Mesothelial cell of epicardium (in vitro differentiated cells): ENCODE measurements around the gene CASS4. TPM values are rescaled to one million over a fixed set of nuclear protein-coding genes. Genes with fewer than 3 reads are reported as not detected.
"Not testable (repeated sequence)": the region's sequence is repeated elsewhere in the genome, so short reads cannot be mapped to it uniquely, and the experiment has no call there.

Experiments used
- DNase-seq, 2 experiments: peaks; one replicate each; pipeline ENCODE4 v3.0.0; 2021; ENCODE audit warnings: low spot score in 2 of 2; ENCODE audit not compliant: unreplicated experiment in 2 of 2
- H3K27ac Mint-ChIP-seq: 2 replicates; pipeline ENCODE4 v1.8.0; 2021; ENCODE audit warnings: mixed read lengths
- H3K27me3 Mint-ChIP-seq: 2 replicates; pipeline ENCODE4 v1.8.0; 2021; ENCODE audit warnings: low read depth, mixed read lengths
- H3K36me3 Mint-ChIP-seq: 2 replicates; pipeline ENCODE4 v1.8.0; 2021; ENCODE audit warnings: mixed read lengths
- H3K4me1 Mint-ChIP-seq: 2 replicates; pipeline ENCODE4 v1.8.0; 2021; ENCODE audit warnings: mixed read lengths
- H3K4me3 Mint-ChIP-seq: 2 replicates; pipeline ENCODE4 v1.8.0; 2021; ENCODE audit warnings: mild to moderate bottlenecking, moderate library complexity, mixed read lengths
- H3K9me3 Mint-ChIP-seq: 2 replicates; pipeline ENCODE4 v1.8.0; 2021; ENCODE audit warnings: mixed read lengths
- total RNA-seq: library from RNA; stranded (reverse); gene quantifications from 3 replicates; pipeline ENCODE4 v1.2.1, GENCODE V29; 2021
- TF ChIP-seq, protein P1 (sequence below): fragments of 200-600 bp; sonication (generic); IDR thresholded peaks from one replicate; pipeline ENCODE4 v1.5.0; 2021; ENCODE audit warnings: antibody characterized with exemption; ENCODE audit not compliant: unreplicated experiment

The CASS4 gene
- total RNA-seq, 1 donor from 2014 or later, result 0.67 TPM

- no peak overlapping the region for H3K27ac Mint-ChIP-seq
- H3K27me3 Mint-ChIP-seq, result no peaks in the 10 kb centered on the region
- H3K9me3 Mint-ChIP-seq, result no peaks in the 10 kb centered on the region
- H3K36me3 Mint-ChIP-seq, result peaks cover 16% of the 10 kb centered on the region
- no peak for DNase-seq
- TF ChIP-seq, protein P1, sequence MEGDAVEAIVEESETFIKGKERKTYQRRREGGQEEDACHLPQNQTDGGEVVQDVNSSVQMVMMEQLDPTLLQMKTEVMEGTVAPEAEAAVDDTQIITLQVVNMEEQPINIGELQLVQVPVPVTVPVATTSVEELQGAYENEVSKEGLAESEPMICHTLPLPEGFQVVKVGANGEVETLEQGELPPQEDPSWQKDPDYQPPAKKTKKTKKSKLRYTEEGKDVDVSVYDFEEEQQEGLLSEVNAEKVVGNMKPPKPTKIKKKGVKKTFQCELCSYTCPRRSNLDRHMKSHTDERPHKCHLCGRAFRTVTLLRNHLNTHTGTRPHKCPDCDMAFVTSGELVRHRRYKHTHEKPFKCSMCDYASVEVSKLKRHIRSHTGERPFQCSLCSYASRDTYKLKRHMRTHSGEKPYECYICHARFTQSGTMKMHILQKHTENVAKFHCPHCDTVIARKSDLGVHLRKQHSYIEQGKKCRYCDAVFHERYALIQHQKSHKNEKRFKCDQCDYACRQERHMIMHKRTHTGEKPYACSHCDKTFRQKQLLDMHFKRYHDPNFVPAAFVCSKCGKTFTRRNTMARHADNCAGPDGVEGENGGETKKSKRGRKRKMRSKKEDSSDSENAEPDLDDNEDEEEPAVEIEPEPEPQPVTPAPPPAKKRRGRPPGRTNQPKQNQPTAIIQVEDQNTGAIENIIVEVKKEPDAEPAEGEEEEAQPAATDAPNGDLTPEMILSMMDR, result no peak
- peaks cover 19% of the 10 kb centered on the region for H3K4me1 Mint-ChIP-seq
- no peak overlapping the region for H3K4me3 Mint-ChIP-seq
These were observed 23.2 kb upstream of the CASS4 start for GRCh38 chr20:56388882-56389281.

GRCh38 chr20:56389807-56390206 is 22.3 kb upstream of the CASS4 start:
- no peak overlapping the region for H3K4me3 Mint-ChIP-seq
- DNase-seq, result no peak
- H3K36me3 Mint-ChIP-seq, result peaks cover 14% of the 10 kb centered on the region
- peaks cover 23% of the 10 kb centered on the region for H3K4me1 Mint-ChIP-seq
- no peaks in the 10 kb centered on the region for H3K27me3 Mint-ChIP-seq
- TF ChIP-seq, protein P1, result no peak
- H3K9me3 Mint-ChIP-seq, result no peaks in the 10 kb centered on the region
- H3K27ac Mint-ChIP-seq, result no peak overlapping the region

GRCh38 chr20:56390396-56390795 is 21.7 kb upstream of the CASS4 start:
- H3K27me3 Mint-ChIP-seq, H3K27ac Mint-ChIP-seq, H3K9me3 Mint-ChIP-seq, H3K4me3 Mint-ChIP-seq, DNase-seq: not testable (repeated sequence)
- peaks cover 14% of the 10 kb centered on the region for H3K36me3 Mint-ChIP-seq
- H3K4me1 Mint-ChIP-seq, result peaks cover 23% of the 10 kb centered on the region

- peaks cover 23% of the 10 kb centered on the region for H3K4me1 Mint-ChIP-seq
- H3K36me3 Mint-ChIP-seq, result peaks cover 16% of the 10 kb centered on the region
These were observed 21.0 kb upstream of the CASS4 start for GRCh38 chr20:56391037-56391436.

GRCh38 chr20:56391596-56392131 is 20.4 kb upstream of the CASS4 start:
- Mint-ChIP-seq H3K4me1 (peaks cover 23% of the 10 kb centered on the region), H3K27me3 (no peaks in the 10 kb centered on the region), H3K4me3 (no peak overlapping the region), H3K27ac (no peak overlapping the region), H3K36me3 (peaks cover 16% of the 10 kb centered on the region), H3K9me3 (no peaks in the 10 kb centered on the region)
- TF ChIP-seq, protein P1, result no peak
- DNase-seq, result no peak

More at GRCh38 chr20:56391037-56391436, 21.0 kb upstream of the CASS4 start:
- TF ChIP-seq, protein P1, result no peak
- no peaks in the 10 kb centered on the region for H3K9me3 Mint-ChIP-seq
- H3K4me3 Mint-ChIP-seq, result no peak overlapping the region
- DNase-seq, result no peak
- H3K27ac Mint-ChIP-seq, result peak overlapping the region; percentile 47
- no peaks in the 10 kb centered on the region for H3K27me3 Mint-ChIP-seq

- no peaks in the 10 kb centered on the region for H3K9me3 Mint-ChIP-seq
- TF ChIP-seq, protein P1, result no peak
- H3K4me3 Mint-ChIP-seq, result no peak within 1 kb of the TSS
- DNase-seq, result peak; percentile 95 to 99
- no peaks in the 10 kb centered on the region for H3K27me3 Mint-ChIP-seq
- H3K36me3 Mint-ChIP-seq, result peaks cover 22% of the 10 kb centered on the region
- peaks cover 23% of the 10 kb centered on the region for H3K4me1 Mint-ChIP-seq
- peak within 1 kb of the TSS; percentile 60 for H3K27ac Mint-ChIP-seq
These were observed 19.8 kb upstream of the CASS4 start, which contains the start of the genes AURKA and CSTF1 for GRCh38 chr20:56392132-56392880. Gene AURKA (minus strand): TSS chr20:56392215. CDS start chr20:56388197, 4,018 bp downstream. Gene CSTF1 (plus strand): TSS chr20:56392645. CDS start chr20:56395553, 2,908 bp downstream.
